GM18867 (cell line): ENCODE measurements around the gene ZBTB7A.
"Not testable (repeated sequence)": the region's sequence is repeated elsewhere in the genome, so short reads cannot be mapped to it uniquely, and the experiment has no call there.

Experiments
- ATAC-seq: cut with Tn5 transposase; IDR thresholded peaks from one replicate; pipeline ENCODE4 v1.9.1; 2021; ENCODE audit warnings: mild to moderate bottlenecking, moderate library complexity; ENCODE audit not compliant: unreplicated experiment

ZBTB7A gene

GRCh38 chr19:4018775-4019504, 47.8 kb downstream of the ZBTB7A start:
- no peak for ATAC-seq

DNA sequence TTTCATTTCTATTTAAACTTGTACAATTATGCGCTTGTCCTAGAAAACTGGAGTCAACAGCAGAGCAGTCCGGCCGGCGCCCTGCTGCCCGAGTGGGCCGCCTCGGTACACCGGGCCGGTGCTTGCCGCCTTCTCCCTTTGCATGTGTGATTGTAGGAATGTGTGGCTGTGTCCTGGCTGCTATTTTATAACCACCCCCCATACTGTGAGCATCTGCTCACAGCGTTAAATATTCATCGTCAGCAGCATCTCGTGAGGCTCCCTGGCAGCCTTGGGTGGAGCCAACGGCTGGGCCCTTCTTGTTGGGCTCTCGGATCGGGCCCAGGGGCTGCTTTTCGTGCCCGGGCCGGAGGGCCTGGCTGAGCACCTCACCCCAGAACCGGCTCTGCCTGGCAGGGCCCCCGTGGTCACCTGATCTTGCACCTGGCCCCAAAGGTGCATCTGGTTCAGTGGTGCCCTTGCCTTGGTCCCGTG, 48.5 kb downstream of the ZBTB7A start:
- ATAC-seq = no peak

DNA sequence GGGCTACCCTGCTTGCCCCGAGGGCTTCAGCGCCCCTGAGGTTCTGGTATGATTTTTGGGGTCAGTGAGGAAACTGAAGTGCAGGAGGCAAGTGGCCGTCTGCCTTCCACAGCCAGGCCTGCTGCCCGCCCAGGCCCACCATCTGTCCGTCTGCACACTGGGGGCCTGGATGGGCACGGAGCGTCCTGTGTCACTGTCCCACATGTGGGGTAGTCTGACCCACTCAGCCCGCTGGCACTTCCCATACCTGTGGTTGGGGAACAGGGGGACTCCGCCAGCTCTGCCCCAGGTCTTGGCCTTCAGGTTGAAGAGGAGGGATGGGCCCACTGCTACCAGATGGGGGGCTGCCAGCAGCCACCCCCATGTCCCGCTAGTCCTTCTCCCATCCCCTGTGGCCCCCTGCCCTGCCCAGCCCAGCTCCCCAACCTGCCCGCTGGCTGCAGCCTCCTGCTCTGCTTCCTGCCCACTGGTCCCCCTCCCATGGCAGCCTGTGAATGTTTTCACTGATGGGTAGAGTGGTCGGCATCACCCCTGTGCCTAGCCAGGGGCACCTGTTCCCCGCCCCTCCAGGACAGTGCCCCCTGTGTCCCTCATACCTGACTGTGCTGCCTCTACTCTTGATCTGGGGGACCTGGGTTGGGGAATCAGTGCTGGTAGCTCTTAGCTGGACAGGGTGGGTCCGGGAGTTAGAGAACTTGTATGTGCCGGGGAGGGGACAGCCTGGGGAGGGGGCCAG, 49.6 kb downstream of the ZBTB7A start:
- no peak for ATAC-seq

DNA sequence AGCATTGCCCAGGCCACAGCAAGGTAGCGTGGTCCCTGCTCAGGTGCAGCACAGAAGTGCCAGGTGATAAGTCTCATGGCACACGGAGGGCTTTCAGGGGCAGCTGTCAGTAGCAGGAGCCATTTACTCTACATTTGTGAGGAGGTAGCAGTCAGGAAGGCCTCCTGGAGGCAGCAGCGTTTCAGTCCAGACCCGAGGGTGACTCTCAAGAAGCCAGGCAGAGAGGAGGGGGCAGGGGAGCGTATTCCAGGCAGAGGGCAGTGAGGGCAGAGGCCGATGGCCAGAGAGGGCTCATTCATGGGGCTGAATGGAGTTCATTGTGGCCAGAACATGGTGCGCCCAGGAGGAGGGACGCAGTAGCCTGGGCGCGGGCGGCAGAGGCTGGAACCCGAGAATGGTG, 50.2 kb downstream of the ZBTB7A start:
- no peak for ATAC-seq

DNA sequence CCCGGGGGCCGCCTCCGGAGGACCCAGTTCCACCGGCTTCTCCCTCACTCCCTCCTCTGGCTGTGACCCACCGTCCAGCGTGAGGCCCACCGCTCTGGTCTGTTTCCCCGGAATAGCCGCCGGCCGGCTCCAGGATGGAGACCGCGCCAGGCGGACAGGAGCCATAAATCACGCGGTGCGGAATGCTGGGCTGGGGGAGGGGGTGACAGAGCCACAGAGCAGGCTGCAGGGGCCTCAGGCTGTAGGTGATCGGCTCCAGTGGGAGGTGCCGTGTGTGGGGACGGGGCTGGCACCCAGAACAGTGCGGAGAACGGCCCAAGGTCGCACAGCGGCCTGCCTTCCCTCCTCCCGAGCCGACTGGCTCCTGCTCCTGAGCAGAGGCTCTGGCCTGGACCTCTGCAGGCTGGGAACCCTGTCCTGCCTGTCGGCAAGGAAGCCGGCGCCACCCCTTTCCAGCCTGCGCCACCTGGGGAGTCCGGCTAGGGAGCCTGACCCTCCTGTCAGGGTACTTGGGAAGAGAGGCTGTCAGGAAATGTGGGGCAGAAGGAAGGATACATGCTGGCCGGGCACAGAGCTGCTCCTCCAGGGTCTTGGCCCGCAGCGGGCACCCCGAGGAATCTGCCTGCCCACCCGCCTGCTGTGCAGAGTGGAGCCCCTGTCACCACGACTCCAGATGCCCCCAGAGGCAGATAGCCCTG, 50.8 kb downstream of the ZBTB7A start:
- no peak for ATAC-seq

GRCh38 chr19:4014541-4015491, 51.9 kb downstream of the ZBTB7A start:
- ATAC-seq = no peak

GRCh38 chr19:4013886-4014540, 52.7 kb downstream of the ZBTB7A start:
- ATAC-seq = no peak

DNA sequence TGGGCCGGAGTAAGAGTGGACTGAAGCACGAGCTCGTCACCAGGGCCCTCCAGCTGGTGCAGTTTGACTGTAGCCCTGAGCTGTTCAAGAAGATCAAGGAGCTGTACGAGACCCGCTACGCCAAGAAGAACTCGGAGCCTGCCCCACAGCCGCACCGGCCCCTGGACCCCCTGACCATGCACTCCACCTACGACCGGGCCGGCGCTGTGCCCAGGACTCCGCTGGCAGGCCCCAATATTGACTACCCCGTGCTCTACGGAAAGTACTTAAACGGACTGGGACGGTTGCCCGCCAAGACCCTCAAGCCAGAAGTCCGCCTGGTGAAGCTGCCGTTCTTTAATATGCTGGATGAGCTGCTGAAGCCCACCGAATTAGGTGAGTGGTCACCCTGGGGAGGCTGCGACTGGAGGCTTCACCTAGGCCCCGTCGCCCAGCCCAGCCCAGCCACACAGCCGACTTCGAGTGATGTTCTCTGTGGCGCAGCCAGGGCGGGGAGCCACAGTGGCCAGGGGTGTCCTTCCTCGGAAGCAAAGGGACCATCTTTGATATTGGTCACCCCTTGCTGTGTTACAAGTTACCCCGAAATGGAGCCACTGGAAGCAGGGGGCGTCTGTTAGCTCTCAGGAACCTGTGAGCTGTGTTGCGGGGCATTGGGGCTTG, 53.6 kb downstream of the ZBTB7A start:
- ATAC-seq = no peak

DNA sequence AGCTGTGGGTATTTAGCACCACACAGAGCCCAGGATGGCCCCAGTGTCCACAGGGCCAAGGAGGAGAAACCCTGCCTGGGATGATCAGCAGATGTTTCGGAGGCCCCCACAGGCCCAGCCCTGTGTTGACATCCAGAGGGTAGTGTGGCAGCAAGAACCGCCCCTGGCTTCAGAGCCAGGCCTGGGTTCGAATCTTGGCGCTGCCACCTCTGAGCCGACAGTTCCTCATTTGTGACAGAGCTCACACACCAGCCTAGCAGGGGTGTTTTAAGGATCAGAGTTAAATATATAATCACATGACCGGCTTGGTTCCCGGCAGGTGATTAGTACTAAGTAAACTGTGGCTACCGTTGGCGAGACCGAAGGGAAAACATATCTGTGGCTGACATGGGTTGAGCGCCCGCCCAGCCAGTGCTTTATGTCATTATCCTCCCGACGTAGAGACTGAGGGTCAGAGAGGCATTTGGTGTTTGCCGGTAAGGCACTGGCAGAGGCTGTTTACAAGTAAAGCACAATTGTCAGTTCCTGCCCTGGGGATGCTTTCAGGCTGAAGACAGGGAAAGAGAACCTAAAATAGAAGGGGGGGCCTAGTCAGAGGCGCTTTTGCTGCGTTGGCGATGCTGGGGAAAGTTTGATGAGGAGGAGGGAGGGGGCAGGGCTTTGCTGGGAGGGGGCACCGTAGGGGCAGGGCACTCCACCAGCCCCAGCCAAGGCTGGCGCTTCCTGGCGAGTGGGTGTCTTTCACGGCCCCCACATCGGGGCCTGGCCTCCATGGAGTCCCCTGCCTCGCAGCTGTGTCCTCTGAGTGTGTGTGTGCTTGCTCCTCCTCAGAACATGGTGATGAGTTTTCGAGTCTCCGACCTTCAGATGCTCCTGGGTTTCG, 54.4 kb downstream of the ZBTB7A start:
- no peak for ATAC-seq

- not testable (repeated sequence) for ATAC-seq
Measured at GRCh38 chr19:4011430-4011829, 55.3 kb downstream of the ZBTB7A start.

- no peak for ATAC-seq
Measured at GRCh38 chr19:4010808-4011110, 55.9 kb downstream of the ZBTB7A start.

DNA sequence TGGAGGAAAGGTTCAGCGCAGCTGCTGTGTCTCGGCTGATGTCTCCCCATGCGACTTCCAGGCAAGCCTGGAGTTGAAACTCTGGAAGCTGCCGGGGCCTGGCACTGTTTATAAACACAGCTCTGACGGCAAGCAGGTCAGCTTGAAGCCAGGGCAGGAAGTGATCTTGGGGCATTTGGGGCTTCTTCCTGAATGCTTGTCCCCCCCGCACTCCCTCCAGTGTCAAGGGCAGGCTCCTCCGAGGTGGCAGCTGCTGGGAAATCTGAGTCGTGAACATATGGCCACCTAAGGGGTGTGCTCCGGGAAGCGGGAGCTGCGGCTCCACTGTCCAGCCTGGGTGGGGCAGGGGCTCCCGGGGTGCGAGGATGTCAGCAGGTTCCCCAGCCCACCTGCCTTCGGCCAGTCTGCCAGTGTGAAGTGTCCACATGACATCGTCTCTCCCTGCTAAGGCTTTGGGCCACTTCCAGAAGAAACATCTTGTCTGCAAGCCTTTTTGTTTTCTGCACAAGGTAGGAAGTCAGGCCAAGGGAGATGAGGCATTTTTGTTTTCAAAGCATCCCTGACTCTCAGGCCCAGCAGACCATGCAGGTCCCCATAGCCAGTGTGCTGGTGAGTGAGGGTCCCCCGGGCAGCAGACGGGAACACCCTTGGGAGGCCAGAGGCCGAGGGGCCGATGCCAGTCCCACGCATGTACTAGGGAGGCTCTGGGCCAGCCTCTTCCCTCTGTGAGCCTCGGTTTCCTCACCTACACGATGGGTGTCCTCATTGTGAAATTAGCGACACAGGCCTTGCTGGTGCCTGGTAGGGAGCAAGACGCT, 56.5 kb downstream of the ZBTB7A start:
- no peak for ATAC-seq

DNA sequence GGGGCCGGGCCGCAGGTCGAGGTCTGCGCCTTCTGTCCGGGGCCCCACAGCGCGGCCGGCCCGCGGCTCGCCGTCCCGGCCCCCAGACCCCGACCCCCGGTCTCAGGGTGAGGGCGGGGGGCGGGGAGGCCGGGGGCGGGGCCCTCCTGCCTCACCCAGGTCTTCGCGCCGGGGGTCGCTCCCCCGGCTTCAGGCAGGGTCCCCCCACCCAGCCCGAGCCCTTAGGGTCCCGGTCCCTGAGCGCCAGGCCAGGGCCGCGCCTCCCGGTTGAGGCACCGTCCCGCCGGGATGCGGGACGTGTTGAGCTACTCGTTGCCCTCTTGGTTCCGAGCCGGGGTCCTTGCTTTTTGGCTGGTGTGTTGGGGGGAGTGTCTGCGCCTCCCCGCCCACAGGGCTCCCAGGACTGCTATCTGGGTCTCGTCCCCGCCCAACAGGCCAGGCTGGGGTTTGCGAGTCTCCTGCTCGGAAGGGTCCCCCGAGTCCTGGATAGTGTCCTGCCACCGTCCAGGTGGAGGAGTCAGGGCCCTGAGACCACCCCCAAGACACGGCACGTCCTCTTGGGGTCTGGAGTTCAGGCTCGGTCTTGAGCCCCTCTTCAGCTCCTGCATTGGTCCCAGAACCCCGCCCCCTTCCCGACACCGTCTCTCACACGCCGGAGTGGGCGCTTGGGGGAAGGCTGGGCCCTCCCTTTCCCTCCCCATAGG, 58.7 kb downstream of the ZBTB7A start:
- peak; percentile 27 for ATAC-seq

DNA sequence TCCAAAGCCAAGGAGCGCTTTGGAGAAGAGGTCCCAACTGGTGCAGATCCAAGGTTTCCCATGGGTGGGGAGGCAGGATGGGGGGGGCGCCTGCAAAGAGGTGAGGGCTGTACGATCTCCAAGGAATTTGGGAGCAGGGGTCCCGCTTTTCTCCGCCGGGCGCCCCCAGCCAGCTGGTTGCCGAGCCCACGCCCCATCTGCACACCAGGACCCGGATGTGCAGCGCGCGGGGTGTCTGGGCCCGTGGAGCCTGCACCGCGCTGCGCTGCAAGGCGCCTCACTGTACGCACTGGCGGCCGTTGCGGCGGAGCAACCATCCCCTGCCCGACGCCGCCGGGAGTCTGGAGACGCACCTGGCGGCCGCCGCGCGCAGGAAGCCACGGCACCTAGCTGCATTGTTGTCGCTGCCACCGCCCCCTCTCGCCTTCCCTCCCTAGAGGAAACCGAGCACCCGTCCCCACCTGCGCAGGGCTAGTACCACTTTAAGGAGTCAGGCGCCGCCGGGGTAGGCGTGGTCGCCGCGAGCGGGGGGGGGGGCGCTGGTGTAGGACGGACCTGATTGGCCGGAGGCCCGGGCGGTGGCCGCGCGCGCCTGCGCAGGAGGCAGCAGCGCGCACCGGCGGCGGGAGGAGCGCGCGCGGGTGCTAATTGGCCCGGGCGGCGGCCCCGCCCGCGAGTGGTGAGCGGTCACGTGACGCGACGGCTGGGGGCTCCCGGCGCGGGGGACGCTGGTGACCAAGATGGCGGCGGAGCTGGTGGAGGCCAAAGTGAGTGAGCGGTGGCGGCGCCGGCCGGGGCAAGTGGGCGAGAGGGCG, 59.5 kb downstream of the ZBTB7A start, which contains the start of gene PIAS4:
Gene PIAS4 (plus strand): TSS at position 716 of the 815 bp plus-strand sequence. CDS start 25 bp downstream, at position 741.
- ATAC-seq = peak; percentile 79

DNA sequence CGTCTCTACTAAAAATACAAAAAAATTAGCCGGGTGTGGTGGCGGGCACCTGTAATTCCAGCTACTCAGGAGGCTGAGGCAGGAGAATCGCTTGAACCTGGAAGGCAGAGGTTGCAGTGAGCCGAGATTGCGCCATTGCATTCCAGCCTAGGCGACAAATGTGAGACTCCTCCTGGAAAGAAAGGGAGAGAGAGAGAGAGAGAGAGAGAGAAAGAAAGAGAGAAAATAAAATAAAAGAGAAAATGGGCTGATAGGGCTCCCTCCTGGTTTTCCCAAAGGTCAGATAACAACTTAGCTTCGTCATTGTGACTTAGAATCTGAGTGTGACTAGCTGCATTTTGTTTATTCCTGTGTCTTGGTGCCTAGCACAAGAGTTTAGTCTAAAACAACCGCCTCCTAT, 61.3 kb downstream of the ZBTB7A start:
- ATAC-seq = not testable (repeated sequence)

DNA sequence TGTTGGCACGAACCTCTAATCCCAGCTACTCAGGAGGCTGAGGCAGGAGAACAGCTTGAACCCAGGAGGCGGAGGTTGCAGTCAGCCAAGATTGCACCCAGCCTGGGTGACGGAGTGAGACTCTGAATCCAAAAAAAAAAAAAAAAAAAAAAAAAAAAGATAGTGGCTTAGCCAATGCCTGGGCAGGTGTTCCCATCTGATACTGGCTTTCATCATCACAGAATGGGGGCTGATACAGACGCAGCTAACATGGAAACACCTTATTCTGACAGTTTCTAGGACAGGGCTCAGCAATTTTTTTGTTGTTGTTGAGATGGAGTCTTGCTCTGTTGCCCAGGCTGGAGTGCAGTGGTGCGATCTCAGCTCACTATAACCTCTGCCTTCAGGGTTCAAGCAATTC, 65.9 kb downstream of the ZBTB7A start:
- not testable (repeated sequence) for ATAC-seq
